AML-193 (cell line): ENCODE data around the gene FCER2.

ENCODE experiments used
- DNase-seq, 2 experiments: peaks; one replicate each; lab custom pipeline; 2025; lab: John Stamatoyannopoulos, UW

The FCER2 gene

DNA sequence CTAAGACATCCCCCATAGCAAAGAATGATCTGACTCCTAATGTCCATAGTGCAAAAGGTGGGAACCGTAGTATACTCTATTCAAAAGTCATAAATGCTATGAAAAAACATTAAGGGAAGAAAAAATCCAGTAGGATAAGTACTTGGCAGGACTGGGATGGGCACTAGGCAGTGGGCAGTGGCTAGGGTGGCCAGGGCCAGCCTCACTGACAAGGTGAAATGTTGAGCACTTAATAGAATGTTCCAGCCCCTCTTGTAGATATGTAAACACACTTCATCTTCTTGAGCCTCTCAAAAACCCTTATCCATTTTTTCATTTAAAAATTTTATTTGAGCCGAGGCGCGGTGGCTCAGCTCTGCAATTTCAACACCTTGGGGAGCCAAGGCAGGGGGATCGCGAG, 31.4 kb upstream of the FCER2 start:
- no peak for DNase-seq

DNA sequence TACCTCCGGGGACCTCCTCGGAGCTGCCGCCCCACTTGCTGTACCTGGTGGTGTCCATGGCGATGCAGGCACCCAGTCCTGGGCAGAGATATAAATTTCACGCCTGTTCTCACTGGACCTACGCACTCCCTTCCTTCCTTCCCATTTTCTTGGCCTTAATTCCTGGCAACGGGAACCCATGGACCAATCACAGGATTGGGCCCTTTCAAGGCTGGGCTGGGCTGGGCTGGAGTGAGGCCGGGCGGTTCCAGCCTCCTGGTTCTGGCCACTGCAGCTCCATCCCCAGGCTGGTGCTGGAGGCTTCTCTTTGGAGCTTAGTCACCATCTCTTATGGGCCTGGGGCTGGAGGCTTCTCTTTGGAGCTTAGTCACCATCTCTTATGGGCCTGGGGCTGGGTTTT, 30.1 kb upstream of the FCER2 start, which contains the start of gene CLEC4G:
CLEC4G (minus strand) TSS at position 66 of the 400 bp plus-strand sequence; CDS start at position 58, 8 bp downstream.
- DNase-seq, result no peak

GRCh38 chr19:7731615-7732014, 29.7 kb upstream of the FCER2 start:
- DNase-seq, result no peak

- no peak for DNase-seq
Measured at GRCh38 chr19:7731218-7731595, 29.3 kb upstream of the FCER2 start.

DNA sequence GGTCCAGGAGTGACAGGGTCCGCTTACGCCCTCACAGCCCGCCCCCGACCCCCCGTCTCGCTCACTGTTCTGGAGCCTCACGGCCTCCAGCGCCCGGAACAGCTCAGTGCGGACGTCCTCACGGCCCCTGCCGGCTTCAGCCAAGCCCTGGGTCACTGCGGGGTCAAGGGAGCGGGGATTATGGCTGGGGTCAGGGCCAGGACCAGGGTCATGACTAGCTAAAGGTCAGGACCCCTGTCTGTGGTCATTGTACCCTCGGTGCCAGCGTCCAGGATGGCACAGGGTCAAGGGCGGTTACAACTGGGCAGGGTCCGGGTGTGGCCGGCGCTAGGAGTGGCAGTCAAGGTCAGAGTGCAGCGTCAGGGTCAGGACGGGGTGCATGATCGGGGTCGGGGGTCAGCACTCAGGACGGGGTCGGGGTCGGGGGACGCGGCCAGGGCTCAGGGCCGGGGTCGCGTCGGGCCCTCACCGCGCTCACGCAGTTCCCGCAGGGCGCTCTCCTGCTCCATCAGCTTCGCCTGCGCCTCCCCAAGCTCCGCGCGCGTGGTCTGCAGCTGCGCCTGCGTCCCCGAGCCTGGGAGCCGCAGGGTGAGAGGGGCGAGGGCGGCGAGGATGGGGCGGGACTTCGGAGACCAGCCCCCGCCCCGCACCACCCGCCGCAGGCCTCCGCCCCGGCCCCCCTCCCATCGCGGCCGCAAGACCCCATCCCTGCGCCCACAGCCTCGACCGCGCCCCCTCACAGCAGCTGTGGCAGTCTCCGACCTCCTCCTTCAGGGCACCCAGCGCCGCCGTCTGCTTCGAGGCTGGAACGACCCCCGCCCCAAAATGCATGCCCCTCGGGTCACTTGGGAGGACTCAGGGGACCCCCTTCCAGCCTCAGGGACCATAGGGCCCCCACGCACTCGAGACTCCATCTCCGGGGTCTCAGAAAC, 28.6 kb upstream of the FCER2 start:
- DNase-seq, result no peak

DNA sequence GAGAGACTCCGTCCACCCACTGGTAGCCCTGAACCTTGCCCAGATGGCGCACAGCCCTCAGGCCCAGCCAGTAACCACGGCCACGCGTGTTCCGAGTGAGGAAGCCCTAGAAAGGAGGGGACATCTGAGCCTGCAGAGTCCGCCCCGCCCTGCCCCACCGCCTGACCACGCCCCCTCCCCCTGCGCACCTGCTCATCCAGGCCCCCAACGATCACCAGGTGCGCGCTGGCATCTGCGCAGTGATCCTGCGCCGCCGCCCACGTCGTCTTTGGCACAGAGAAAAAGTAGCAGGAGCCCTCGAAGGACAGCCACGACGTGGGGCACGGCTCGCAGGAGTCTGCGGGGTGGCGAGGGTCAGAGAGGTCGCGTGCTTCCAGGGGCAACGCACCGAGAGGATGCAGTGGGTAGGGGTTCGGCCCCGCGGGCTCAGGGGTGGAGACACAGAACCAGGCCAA, 27.9 kb upstream of the FCER2 start:
- no peak for DNase-seq

GRCh38 chr19:7729211-7729610, 27.3 kb upstream of the FCER2 start:
- DNase-seq, result no peak

- DNase-seq, result no peak
Measured at GRCh38 chr19:7725791-7726190, 23.9 kb upstream of the FCER2 start.

DNA sequence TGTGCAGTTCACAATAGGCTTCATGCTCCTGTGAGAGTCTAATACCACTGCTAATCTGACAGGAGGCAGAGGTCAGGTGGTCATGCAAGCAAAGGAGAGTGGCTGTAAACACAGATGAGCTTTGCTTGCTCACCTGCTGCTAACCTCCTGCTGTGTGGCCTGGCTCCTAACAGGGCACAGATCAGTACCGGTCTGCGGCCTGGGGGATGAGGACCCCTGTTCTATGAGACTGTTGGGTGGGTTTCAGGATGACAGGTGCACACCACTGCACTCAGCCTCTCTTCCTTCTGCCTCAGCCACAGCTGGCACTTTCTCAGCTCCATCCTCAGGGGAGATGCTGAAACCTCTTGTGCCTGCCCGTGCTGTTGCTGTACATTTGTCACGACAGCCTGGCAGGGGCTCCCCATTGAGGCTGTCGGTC, 20.3 kb upstream of the FCER2 start:
- no peak for DNase-seq

DNA sequence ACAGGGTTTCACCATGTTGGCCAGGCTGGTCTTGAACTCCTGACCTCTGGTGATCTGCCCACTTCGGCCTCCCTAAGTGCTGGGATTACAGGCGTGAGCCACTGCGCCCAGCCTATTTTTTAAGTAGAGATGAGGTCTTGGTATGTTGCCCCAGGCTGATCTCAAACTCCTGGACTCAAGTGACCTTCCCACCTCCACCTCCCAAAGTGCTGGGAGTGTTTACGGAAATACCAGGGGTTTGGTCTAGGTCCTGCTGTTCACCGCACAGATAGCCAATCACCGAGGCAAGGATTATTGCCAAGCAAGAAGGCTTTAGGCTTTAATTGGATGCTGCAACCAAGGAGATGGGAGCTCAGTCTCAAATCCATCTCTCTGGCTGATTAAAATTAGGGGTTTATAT, 18.4 kb upstream of the FCER2 start:
- no peak for DNase-seq

DNA sequence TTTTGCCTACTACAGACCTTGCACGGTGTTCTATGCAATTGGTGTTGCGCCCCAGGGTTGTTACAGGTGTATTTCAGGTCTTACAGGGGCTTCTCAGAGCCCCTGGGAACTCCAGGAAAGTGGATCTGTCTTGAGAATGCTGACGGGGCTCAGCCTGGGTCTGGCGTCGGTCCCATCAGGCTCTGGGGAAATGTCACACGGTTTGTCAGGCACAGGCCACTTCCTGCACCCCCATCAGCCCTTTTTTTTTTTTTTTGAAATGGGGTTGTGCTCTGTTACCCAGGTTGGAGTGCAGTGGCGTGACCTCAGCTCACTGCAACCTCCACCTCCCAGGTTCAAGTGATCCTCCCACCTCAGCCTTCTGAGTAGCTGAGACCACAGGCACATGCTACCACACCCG, 16.7 kb upstream of the FCER2 start:
- no peak for DNase-seq

DNA sequence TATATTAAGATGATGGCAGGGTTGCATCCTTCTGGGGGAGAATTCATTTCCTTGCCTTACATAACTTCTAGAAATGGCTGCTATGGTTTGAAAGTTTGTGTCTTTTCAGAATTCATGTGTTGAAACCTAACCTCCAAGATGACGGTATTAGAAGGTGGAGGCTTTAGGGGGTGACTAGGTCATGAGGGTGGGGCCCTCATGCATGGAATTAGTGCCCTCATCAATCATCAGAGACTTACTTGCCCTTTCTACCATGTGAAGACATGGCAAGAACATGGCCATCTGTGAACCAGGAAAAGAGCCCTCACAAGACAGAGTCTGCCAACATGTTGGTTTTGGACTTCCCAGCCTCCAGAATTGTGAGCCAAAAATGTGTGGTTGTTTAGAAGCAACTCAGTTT, 14.8 kb upstream of the FCER2 start:
- no peak for DNase-seq

DNA sequence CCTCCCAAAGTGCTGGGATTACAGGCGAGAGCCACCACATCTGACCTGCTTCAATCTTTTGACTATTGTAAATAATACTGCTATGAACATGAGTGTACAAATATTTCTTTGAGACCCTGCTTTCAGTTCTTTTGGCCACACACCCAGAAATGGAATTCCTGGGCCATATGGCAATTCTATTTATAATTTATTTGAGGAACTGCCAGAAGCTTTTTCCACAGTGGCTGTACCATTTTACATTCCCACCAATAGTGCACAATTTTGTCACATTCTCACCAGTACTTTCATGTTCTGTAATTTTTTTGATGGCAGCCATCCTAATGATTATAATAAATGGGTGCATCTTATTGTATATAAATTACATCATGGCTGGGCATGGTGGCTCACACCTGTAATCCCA, 13.7 kb upstream of the FCER2 start:
- no peak for DNase-seq

- DNase-seq, result no peak
Measured at GRCh38 chr19:7710616-7711015, 8.7 kb upstream of the FCER2 start.

GRCh38 chr19:7709932-7710460, 8.1 kb upstream of the FCER2 start:
- DNase-seq, result no peak

GRCh38 chr19:7706955-7707456, 5.1 kb upstream of the FCER2 start:
- DNase-seq, result no peak

DNA sequence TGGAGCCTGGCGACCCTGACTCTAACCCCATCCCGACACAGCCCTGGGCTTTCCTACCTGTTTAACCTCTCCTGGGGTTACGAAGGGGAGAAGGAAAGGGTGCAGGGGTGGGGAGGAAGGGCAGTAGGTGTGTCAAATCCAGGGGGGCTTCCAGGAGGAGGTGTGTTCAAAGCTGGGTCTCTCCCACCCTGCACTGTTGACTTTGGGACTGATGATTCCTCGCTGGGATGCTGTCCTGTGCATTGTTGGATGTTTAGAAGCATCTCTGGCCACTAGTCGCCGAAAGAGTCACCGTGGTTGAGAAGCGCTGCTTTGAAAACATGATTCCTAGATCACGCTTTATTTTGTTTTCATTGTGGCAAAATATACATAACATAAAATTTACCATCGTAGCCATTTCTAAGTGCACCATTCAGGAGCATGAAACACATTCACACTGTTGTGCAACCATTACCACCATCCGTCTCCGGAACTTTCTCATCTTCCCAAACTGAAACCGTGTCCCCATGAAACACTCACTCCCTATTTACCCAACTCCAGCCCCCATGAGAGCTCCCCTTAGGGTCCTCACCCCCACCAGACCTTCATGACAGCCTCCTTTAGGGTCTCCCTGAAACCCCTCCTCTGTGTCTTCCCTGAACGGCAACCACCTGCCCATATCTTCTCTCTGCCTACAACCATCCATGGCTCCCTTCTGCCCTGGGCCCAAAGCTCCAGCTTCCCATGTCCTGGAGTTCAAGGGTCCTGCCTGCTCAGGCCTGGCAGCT, 4.4 kb upstream of the FCER2 start:
- DNase-seq, result no peak

GRCh38 chr19:7705387-7706187, 3.7 kb upstream of the FCER2 start:
- DNase-seq, result peak in 1 of 2 experiments; percentile 8

- DNase-seq, result no peak
Measured at GRCh38 chr19:7704280-7705060, 2.5 kb upstream of the FCER2 start.

DNA sequence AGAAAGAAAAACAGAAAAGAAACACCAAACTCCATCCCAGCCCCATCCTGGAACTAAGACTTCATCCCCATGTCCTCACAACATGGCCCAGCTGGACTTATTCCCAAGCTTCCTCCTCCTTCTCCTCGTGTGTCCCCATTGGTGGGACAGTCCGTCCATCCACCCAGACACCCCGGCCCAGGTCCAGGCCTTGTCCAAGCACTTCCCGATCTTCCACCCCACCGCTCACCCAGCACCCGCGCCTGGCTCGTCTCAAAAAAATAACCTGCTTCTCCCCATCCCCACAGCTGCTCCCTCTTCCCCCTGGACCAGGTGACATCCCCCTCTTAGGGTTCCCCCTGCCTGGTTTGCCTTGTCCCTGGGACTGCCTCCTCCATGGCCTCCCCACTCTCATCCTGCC, 1.4 kb upstream of the FCER2 start:
- DNase-seq, result no peak
